MG63 (cell line): ENCODE results near the gene RRAS2. TPM values are rescaled to one million over a fixed set of nuclear protein-coding genes. Genes with fewer than 3 reads are reported as not detected.

ENCODE experiments used
- DNase-seq: peaks from one replicate; pipeline ENCODE4 v3.0.0-alpha.2; 2020
- H3K27me3 ChIP-seq: fragments of 250-450 bp; sonication (Bioruptor Pico); 2 replicates; pipeline ENCODE4 v1.5.1; 2020; ENCODE audit warnings: mild to moderate bottlenecking, moderate library complexity
- H3K36me3 ChIP-seq: fragments of 250-450 bp; sonication (Bioruptor Pico); 2 replicates; pipeline ENCODE4 v1.5.1; 2020; ENCODE audit warnings: mild to moderate bottlenecking, moderate library complexity
- H3K4me3 ChIP-seq: fragments of 250-450 bp; sonication (Bioruptor Pico); 2 replicates; pipeline ENCODE4 v1.5.1; 2020; ENCODE audit warnings: mild to moderate bottlenecking, moderate library complexity
- H3K9me3 ChIP-seq: fragments of 250-450 bp; sonication (Bioruptor Pico); 2 replicates; pipeline ENCODE4 v1.5.1; 2020; ENCODE audit warnings: mild to moderate bottlenecking, moderate library complexity
- total RNA-seq: library from RNA; depleted of rRNA; stranded (reverse); fragments of >200 nt; shearing (Covaris generic); gene quantifications from 2 replicates; pipeline ENCODE4 v1.2.3, GENCODE V29; 2014; ENCODE audit warnings: low replicate concordance; rRNA removed

The RRAS2 gene
- total RNA-seq, 1 experiment from 2014 or later: 169 TPM

GRCh38 chr11:14237444-14237961, 121.5 kb downstream of the RRAS2 start:
- no peak for DNase-seq
- no peaks in the 10 kb centered on the region for H3K9me3 ChIP-seq
- no peaks in the 10 kb centered on the region for H3K36me3 ChIP-seq
- H3K27me3 ChIP-seq: no peaks in the 10 kb centered on the region
- H3K4me3 ChIP-seq: no peak overlapping the region

DNA sequence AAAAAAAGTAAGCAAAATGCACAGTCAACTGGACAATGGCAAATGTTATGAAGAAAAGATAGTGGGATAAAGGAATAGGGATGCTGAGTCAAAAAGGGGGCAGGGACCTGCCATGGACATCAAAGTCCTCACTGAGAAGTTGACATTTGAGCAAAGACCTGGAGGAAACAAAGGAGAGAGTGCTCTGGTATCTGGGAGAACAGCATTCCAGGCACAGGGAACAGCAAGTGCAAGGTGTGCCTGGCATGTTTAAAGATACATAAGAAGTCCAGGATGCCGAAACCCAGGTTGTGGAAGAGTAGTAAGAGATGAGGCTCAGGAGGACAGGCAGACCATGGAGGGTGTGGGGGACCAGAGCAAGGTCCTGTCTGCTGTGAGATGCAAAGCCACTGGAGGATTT, 123.3 kb downstream of the RRAS2 start:
- Histone ChIP-seq H3K9me3 (no peaks in the 10 kb centered on the region), H3K4me3 (no peak overlapping the region), H3K36me3 (no peaks in the 10 kb centered on the region), H3K27me3 (no peaks in the 10 kb centered on the region)
- DNase-seq: no peak

GRCh38 chr11:14234446-14234845, 124.5 kb downstream of the RRAS2 start:
- no peaks in the 10 kb centered on the region for H3K27me3 ChIP-seq
- no peak for DNase-seq
- no peak overlapping the region for H3K4me3 ChIP-seq
- no peaks in the 10 kb centered on the region for H3K36me3 ChIP-seq
- H3K9me3 ChIP-seq: no peaks in the 10 kb centered on the region

- DNase-seq: no peak
- no peaks in the 10 kb centered on the region for H3K27me3 ChIP-seq
- H3K36me3 ChIP-seq: no peaks in the 10 kb centered on the region
- no peak overlapping the region for H3K4me3 ChIP-seq
- no peaks in the 10 kb centered on the region for H3K9me3 ChIP-seq
These were observed 126.3 kb downstream of the RRAS2 start for GRCh38 chr11:14232652-14233051.

- Histone ChIP-seq H3K9me3 (no peaks in the 10 kb centered on the region), H3K4me3 (no peak overlapping the region), H3K36me3 (no peaks in the 10 kb centered on the region), H3K27me3 (no peaks in the 10 kb centered on the region)
- no peak for DNase-seq
These were observed 128.6 kb downstream of the RRAS2 start for GRCh38 chr11:14230407-14230806.

GRCh38 chr11:14229472-14229871, 129.5 kb downstream of the RRAS2 start:
- H3K36me3 ChIP-seq: no peaks in the 10 kb centered on the region
- H3K9me3 ChIP-seq: no peaks in the 10 kb centered on the region
- no peaks in the 10 kb centered on the region for H3K27me3 ChIP-seq
- no peak overlapping the region for H3K4me3 ChIP-seq
- no peak for DNase-seq

DNA sequence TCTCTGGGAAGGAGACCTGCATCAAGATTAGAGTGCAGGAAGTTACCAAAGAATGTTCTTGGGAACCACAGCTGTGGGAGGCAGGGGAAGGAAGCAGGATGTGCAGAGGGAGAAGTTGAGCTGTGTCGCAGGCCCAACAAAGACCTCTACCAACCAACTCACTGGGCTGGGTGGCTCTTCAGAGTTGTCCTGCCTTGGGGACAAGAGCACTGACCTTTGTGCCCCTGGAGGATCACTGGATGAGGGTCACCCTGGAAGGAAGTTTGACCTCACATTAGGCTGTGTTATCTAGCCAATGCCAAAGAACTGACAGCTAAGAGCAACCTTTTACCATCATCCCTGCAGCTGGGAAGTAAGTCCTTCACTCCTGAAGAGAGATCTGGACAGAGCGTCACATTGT, 130.6 kb downstream of the RRAS2 start:
- H3K36me3 ChIP-seq: no peaks in the 10 kb centered on the region

More for the DNA sequence above, 130.6 kb downstream of the RRAS2 start:
- Histone ChIP-seq H3K9me3 (no peaks in the 10 kb centered on the region), H3K4me3 (no peak overlapping the region), H3K27me3 (no peaks in the 10 kb centered on the region)
- DNase-seq: no peak

Other genes with a start within 250 kb of the RRAS2 start
- gene COPB1, start 140.6 kb upstream of the RRAS2 start, total RNA-seq: 221 and 276 TPM in 2 replicates
- gene PSMA1, start 161.2 kb upstream of the RRAS2 start, total RNA-seq: 271 and 295 TPM in 2 replicates